GM12878 (cell line): ENCODE data around the gene CDK3. TPM values are rescaled to one million over a fixed set of nuclear protein-coding genes. Genes with fewer than 3 reads are reported as not detected.

Experiments
- ATAC-seq: fragments of 200-7000 bp; cut with Tn5 transposase; 3 replicates; pipeline ENCODE4 v1.9.1; 2020; ENCODE audit warnings: mild to moderate bottlenecking, moderate library complexity
- BruUV-seq: library from RNA; stranded (reverse); fragments of 400-500 nt; replicated peaks from 2 replicates; lab custom pipeline; 2021; lab: Mats Ljungman, UMichigan
- CTCF ChIA-PET: fragments of 300-600 bp; sonication (Branson Sonifier 250); formaldehyde crosslinking; extraction: SDS; loops from one replicate; lab custom pipeline; 2021; ENCODE audit warnings: inconsistent platforms; lab: Yijun Ruan, JAX
- POLR2A ChIA-PET: fragments of 350-600 bp; formaldehyde crosslinking; extraction: SDS; loops from one replicate; lab custom pipeline; 2021; ENCODE audit warnings: inconsistent platforms; lab: Charles Lee
- RAD21 ChIA-PET: fragments of 300-600 bp; sonication (Branson Sonifier 250); formaldehyde crosslinking; loops from one replicate; lab custom pipeline; 2023; ENCODE audit warnings: antibody characterized with exemption; ENCODE audit not compliant: unreplicated experiment; lab: Charles Lee
- SMC1A ChIA-PET: fragments of 300-600 bp; sonication (Branson Sonifier 250); formaldehyde crosslinking; loops from one replicate; lab custom pipeline; 2023; ENCODE audit not compliant: unreplicated experiment, uncharacterized antibody; lab: Charles Lee
- DNase-seq: peaks from one replicate; pipeline ENCODE4 v3.0.0-alpha.2; 2011; ENCODE audit warnings: low read depth, low spot score
- FAIRE-seq: peaks from 3 replicates; lab custom pipeline; 2011; peaks lifted over from hg19 to GRCh38; lab: Jason Lieb, UNC
- H2AFZ ChIP-seq: 2 replicates; pipeline ENCODE4 v1.6.0; 2011; ENCODE audit warnings: low read depth, low read length, control low read depth; ENCODE audit not compliant: control insufficient read depth
- H3K27ac ChIP-seq: 2 replicates; pipeline ENCODE4 v1.5.1; 2011; ENCODE audit warnings: control low read depth; ENCODE audit not compliant: control insufficient read depth, insufficient read depth
- H3K27me3 ChIP-seq, 2 experiments: replicated peaks in 1 of 2; 2 replicates each; pipeline versions ENCODE4 v1.6.0 to v1.6.1; 2011; ENCODE audit warnings: low read length in 1 of 2; ENCODE audit not compliant: control insufficient read depth in 2 of 2, insufficient read depth in 2 of 2
- H3K36me3 ChIP-seq, 2 experiments: 2 replicates each; pipeline ENCODE4 v1.5.1; 2011; ENCODE audit warnings: low read length in 1 of 2; ENCODE audit not compliant: control insufficient read depth in 2 of 2, insufficient read depth in 2 of 2
- H3K4me1 ChIP-seq: 2 replicates; pipeline ENCODE4 v1.6.1; 2011; ENCODE audit warnings: mild to moderate bottlenecking, low read length, moderate library complexity, mixed read lengths; ENCODE audit not compliant: control insufficient read depth, insufficient read depth
- H3K4me2 ChIP-seq: 2 replicates; pipeline ENCODE4 v1.6.0; 2011; ENCODE audit warnings: control low read depth; ENCODE audit not compliant: control insufficient read depth, insufficient read depth
- H3K4me3 ChIP-seq: fragments of 200-600 bp; sonication (generic); 2 replicates; pipeline ENCODE4 v1.5.1; 2016
- H3K79me2 ChIP-seq: 2 replicates; pipeline ENCODE4 v1.6.0; 2011; ENCODE audit warnings: low read length; ENCODE audit not compliant: control insufficient read depth, insufficient read depth
- H3K9ac ChIP-seq: 2 replicates; pipeline ENCODE4 v1.8.0; 2011; ENCODE audit warnings: low read length, control low read depth, mixed read lengths; ENCODE audit not compliant: control insufficient read depth, insufficient read depth
- H3K9me3 ChIP-seq: replicated peaks from 3 replicates; pipeline ENCODE4 v1.5.1; 2011; ENCODE audit warnings: mild to moderate bottlenecking, low read length; ENCODE audit not compliant: control insufficient read depth, insufficient read depth
- H4K20me1 ChIP-seq: 2 replicates; pipeline ENCODE4 v1.6.0; 2011; ENCODE audit not compliant: control insufficient read depth, insufficient read depth
- MXI1 ChIP-seq: fragments of 150-350 bp; IDR thresholded peaks from 2 replicates; pipeline ENCODE4 v1.6.1; 2011; ENCODE audit warnings: low read depth, mild to moderate bottlenecking, inconsistent platforms, low read length, improper control_type of control experiment
- SP1 ChIP-seq: IDR thresholded peaks from one replicate; pipeline ENCODE4 v1.6.1; 2011; ENCODE audit warnings: low read depth, low read length
- WGBS: methylation state at CpG from one replicate; pipeline ENCODE4 v1.1.6; 2016; ENCODE audit warnings: low lambda C conversion rate; ENCODE audit not compliant: insufficient replicate concordance, insufficient coverage; ENCODE audit errors: missing lambda C conversion rate; 5-methylcytosine and 5-hydroxymethylcytosine counted together
- in situ Hi-C: fragments of 300-500 bp; cut with MboI; formaldehyde crosslinking; loops from 9 replicates; pipeline ENCODE4 v1.14.3; 2018; ENCODE audit warnings: mixed read lengths
- intact Hi-C: fragments of 100-400 bp; cut with micrococcal nuclease; formaldehyde crosslinking; loops from one replicate; pipeline ENCODE4 v1.14.2; 2022; ENCODE audit not compliant: unreplicated experiment
- polyA plus RNA-seq, 11 experiments: library from polyadenylated mRNA; depleted of rRNA in 4 of 11; unstranded in 6 of 11; stranded (reverse) in 5 of 11; fragments of >200 nt; fragmentation: Nextera tagmentation in 4 of 11; fragmentation: Illumina TruSeq in 1 of 11; extraction: Ambion mirVana in 4 of 11; extraction: Trizol in 1 of 11; gene quantifications; 1 replicate in 1 of 11; 2 replicates in 10 of 11; pipeline versions ENCODE4 v1.2.1 to v1.2.3, GENCODE V29; 2011 to 2016; ENCODE audit warnings: inconsistent platforms in 2 of 11, missing spikeins in 2 of 11, low read depth in 1 of 11
- total RNA-seq, 4 experiments: library from RNA; depleted of rRNA in 3 of 4; stranded (reverse); fragments of >200 nt in 3 of 4; fragmentation: Illumina TruSeq in 1 of 4; extraction: Trizol in 1 of 4; gene quantifications; 2 replicates each; pipeline versions ENCODE4 v1.2.1 to v1.2.3, GENCODE V29; 2013 to 2021
- TF ChIP-seq, protein P1 (sequence below): fragments of 450-650 bp; formaldehyde crosslinking; IDR thresholded peaks from 2 replicates; pipeline ENCODE4 v1.4.0; 2020; ENCODE audit warnings: mild to moderate bottlenecking, moderate library complexity
- TF ChIP-seq, protein P2 (sequence below): fragments of 450-650 bp; conservative IDR thresholded peaks from 2 replicates; pipeline ENCODE4 v1.6.1; 2017; ENCODE audit warnings: mild to moderate bottlenecking, moderate library complexity

The CDK3 gene
- total and polyA plus RNA-seq, 10 of the 15 experiments (the other 5 are each of a cell fraction or from before 2014, with no cell fraction given), result 1.1 to 7.1 (median 4.2) TPM

DNA sequence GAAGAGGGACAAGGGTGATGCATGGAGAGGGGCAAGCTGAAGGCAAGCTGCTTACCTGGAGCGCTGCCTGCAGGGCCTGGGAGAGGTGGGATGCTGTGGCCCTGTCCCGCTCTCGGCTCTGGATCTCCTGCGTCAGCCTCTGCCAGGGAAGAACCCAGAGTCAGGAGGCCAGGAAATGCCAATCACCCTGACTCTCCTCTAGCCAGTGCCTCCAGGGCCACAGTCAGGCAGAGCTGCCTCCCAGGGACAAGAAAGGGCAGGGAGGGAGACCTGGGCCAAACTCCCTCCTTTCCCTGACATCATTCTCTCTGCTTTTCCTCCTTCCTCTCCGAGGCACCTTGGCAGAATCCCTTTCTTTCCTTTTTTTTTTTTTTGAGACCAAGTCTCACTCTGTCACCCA is 11.3 kb downstream of the CDK3 start:
- H4K20me1 ChIP-seq, result no peaks in the 10 kb centered on the region
- in situ Hi-C loops (loop anchor here (5.0 kb wide), 1 partner anchor 280 kb away; no protein-coding TSS in a partner anchor), intact Hi-C loops (no loop called here)
- H3K27ac ChIP-seq, result no peak overlapping the region
- ATAC-seq (no peak), FAIRE-seq (no peak), DNase-seq (no peak)
- H3K36me3 ChIP-seq, result no peaks in the 10 kb centered on the region
- no TSS peak for BruUV-seq
- no peaks in the 10 kb centered on the region for H3K79me2 ChIP-seq
- no peaks in the 10 kb centered on the region for H3K27me3 ChIP-seq
- no peaks in the 10 kb centered on the region for H3K4me1 ChIP-seq
- no peak overlapping the region for H3K4me3 ChIP-seq
- no peak overlapping the region for H3K4me2 ChIP-seq
- CTCF ChIA-PET, result interaction anchor here (0.7 to 12.8 kb wide), 5 partner anchors 11 to 263 kb away, joined by 3 to 128 read pairs (median 4); partner anchors contain the start of genes CDK3 and MRPL38
- no peak overlapping the region for H2AFZ ChIP-seq
- SMC1A ChIA-PET, result no interaction called here
- 47% methylated on average over 5 of the region's 5 CpGs for WGBS
- no peaks in the 10 kb centered on the region for H3K9me3 ChIP-seq
- RAD21 ChIA-PET, result interaction anchor here (0.8 to 0.9 kb wide), 2 partner anchors 170 to 287 kb away, joined by 3 to 4 read pairs; no protein-coding TSS in a partner anchor
- POLR2A ChIA-PET, result no interaction called here
- TF ChIP-seq, protein P1, sequence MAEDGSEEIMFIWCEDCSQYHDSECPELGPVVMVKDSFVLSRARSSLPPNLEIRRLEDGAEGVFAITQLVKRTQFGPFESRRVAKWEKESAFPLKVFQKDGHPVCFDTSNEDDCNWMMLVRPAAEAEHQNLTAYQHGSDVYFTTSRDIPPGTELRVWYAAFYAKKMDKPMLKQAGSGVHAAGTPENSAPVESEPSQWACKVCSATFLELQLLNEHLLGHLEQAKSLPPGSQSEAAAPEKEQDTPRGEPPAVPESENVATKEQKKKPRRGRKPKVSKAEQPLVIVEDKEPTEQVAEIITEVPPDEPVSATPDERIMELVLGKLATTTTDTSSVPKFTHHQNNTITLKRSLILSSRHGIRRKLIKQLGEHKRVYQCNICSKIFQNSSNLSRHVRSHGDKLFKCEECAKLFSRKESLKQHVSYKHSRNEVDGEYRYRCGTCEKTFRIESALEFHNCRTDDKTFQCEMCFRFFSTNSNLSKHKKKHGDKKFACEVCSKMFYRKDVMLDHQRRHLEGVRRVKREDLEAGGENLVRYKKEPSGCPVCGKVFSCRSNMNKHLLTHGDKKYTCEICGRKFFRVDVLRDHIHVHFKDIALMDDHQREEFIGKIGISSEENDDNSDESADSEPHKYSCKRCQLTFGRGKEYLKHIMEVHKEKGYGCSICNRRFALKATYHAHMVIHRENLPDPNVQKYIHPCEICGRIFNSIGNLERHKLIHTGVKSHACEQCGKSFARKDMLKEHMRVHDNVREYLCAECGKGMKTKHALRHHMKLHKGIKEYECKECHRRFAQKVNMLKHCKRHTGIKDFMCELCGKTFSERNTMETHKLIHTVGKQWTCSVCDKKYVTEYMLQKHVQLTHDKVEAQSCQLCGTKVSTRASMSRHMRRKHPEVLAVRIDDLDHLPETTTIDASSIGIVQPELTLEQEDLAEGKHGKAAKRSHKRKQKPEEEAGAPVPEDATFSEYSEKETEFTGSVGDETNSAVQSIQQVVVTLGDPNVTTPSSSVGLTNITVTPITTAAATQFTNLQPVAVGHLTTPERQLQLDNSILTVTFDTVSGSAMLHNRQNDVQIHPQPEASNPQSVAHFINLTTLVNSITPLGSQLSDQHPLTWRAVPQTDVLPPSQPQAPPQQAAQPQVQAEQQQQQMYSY (CRISPR knock-in tag), result no peak
- TF ChIP-seq SP1, result no peak
- TF ChIP-seq, protein P2, sequence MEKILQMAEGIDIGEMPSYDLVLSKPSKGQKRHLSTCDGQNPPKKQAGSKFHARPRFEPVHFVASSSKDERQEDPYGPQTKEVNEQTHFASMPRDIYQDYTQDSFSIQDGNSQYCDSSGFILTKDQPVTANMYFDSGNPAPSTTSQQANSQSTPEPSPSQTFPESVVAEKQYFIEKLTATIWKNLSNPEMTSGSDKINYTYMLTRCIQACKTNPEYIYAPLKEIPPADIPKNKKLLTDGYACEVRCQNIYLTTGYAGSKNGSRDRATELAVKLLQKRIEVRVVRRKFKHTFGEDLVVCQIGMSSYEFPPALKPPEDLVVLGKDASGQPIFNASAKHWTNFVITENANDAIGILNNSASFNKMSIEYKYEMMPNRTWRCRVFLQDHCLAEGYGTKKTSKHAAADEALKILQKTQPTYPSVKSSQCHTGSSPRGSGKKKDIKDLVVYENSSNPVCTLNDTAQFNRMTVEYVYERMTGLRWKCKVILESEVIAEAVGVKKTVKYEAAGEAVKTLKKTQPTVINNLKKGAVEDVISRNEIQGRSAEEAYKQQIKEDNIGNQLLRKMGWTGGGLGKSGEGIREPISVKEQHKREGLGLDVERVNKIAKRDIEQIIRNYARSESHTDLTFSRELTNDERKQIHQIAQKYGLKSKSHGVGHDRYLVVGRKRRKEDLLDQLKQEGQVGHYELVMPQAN, result no peak
- no peak for TF ChIP-seq MXI1
- no peak overlapping the region for H3K9ac ChIP-seq
